Hepatocyte (in vitro differentiated cells): ENCODE results near the gene NEDD4. TPM values are rescaled to one million over a fixed set of nuclear protein-coding genes. Genes with fewer than 3 reads are reported as not detected.

Source experiments
- DNase-seq: peaks from one replicate; pipeline ENCODE4 v3.0.0-alpha.2; 2016; ENCODE audit warnings: low spot score
- H2AFZ ChIP-seq: fragments of 200-600 bp; sonication (generic); 2 replicates; pipeline ENCODE4 v1.6.0; 2016; ENCODE audit warnings: antibody characterized with exemption, mild to moderate bottlenecking
- H3K27ac ChIP-seq: fragments of 200-600 bp; sonication (generic); 2 replicates; pipeline ENCODE4 v1.5.1; 2016; ENCODE audit warnings: mild to moderate bottlenecking
- H3K27me3 ChIP-seq: fragments of 200-600 bp; sonication (generic); 2 replicates; pipeline ENCODE4 v1.6.1; 2016
- H3K36me3 ChIP-seq: fragments of 200-600 bp; sonication (generic); replicated peaks from 2 replicates; pipeline ENCODE4 v1.5.1; 2016; ENCODE audit warnings: low read depth; ENCODE audit not compliant: insufficient read depth
- H3K4me1 ChIP-seq: fragments of 200-600 bp; sonication (generic); 2 replicates; pipeline ENCODE4 v1.5.1; 2016; ENCODE audit warnings: mild to moderate bottlenecking, moderate library complexity; ENCODE audit not compliant: insufficient read depth
- H3K4me2 ChIP-seq: fragments of 200-600 bp; sonication (generic); 2 replicates; pipeline ENCODE4 v1.6.0; 2016
- H3K4me3 ChIP-seq: fragments of 200-600 bp; sonication (generic); 2 replicates; pipeline ENCODE4 v1.5.1; 2016; ENCODE audit warnings: mild to moderate bottlenecking
- H3K79me2 ChIP-seq: fragments of 200-600 bp; sonication (generic); 2 replicates; pipeline ENCODE4 v1.6.0; 2017; ENCODE audit warnings: mild to moderate bottlenecking
- H3K9me2 ChIP-seq: fragments of 200-600 bp; sonication (generic); replicated peaks from 2 replicates; pipeline ENCODE4 v1.6.0; 2017; ENCODE audit warnings: mild to moderate bottlenecking; ENCODE audit not compliant: insufficient read depth
- H3K9me3 ChIP-seq: fragments of 200-600 bp; sonication (generic); 2 replicates; pipeline ENCODE4 v1.5.1; 2016; ENCODE audit warnings: low read depth, mild to moderate bottlenecking
- H4K20me1 ChIP-seq: fragments of 200-600 bp; sonication (generic); 2 replicates; pipeline ENCODE4 v1.6.0; 2016; ENCODE audit warnings: mild to moderate bottlenecking; ENCODE audit not compliant: insufficient read depth, poor library complexity, severe bottlenecking
- CTCF ChIP-seq: fragments of 200-600 bp; sonication (generic); IDR thresholded peaks from 2 replicates; pipeline ENCODE4 v1.5.1; 2016; ENCODE audit warnings: antibody characterized with exemption, mild to moderate bottlenecking; ENCODE audit not compliant: poor library complexity
- EZH2 ChIP-seq: fragments of 200-600 bp; sonication (generic); IDR thresholded peaks from 2 replicates; pipeline ENCODE4 v1.6.1; 2016; ENCODE audit warnings: antibody characterized with exemption, mild to moderate bottlenecking, borderline replicate concordance
- EZH2phosphoT487 ChIP-seq: fragments of 200-600 bp; sonication (generic); IDR thresholded peaks from one replicate; pipeline ENCODE4 v1.6.1; 2018; ENCODE audit warnings: antibody characterized with exemption, mild to moderate bottlenecking, low read depth, moderate library complexity; ENCODE audit not compliant: unreplicated experiment, severe bottlenecking
- WGBS: methylation state at CpG from one replicate; pipeline ENCODE4 v1.1.6; 2016; ENCODE audit warnings: low lambda C conversion rate; ENCODE audit errors: missing lambda C conversion rate; 5-methylcytosine and 5-hydroxymethylcytosine counted together
- polyA plus RNA-seq: library from polyadenylated mRNA; unstranded; fragments of >200 nt; fragmentation: Nextera tagmentation; extraction: Ambion mirVana; gene quantifications from 2 replicates; pipeline ENCODE4 v1.2.1, GENCODE V29; 2016
- total RNA-seq: library from RNA; depleted of rRNA; stranded (reverse); fragments of >200 nt; gene quantifications from 2 replicates; pipeline ENCODE4 v1.2.3, GENCODE V29; 2014

Gene NEDD4
- total and polyA plus RNA-seq, 2 experiments from 2014 or later = 26.5 to 77.0 TPM

GRCh38 chr15:55991802-55992768, 1.3 kb downstream of the NEDD4 start:
- peak overlapping the region; percentile 90 for H3K4me3 ChIP-seq
- H3K9me3 ChIP-seq = no peaks in the 10 kb centered on the region
- H2AFZ ChIP-seq = peak overlapping the region; percentile 91
- no peak for TF ChIP-seq EZH2
- no peak for TF ChIP-seq CTCF
- TF ChIP-seq EZH2phosphoT487 = no peak
- peak overlapping the region; percentile 100 for H3K27ac ChIP-seq
- peaks cover 13% of the 10 kb centered on the region for H3K4me1 ChIP-seq
- peak overlapping the region; percentile 77 for H3K4me2 ChIP-seq
- no peaks in the 10 kb centered on the region for H3K27me3 ChIP-seq
- peak; percentile 53 for DNase-seq
- peaks cover 51% of the 10 kb centered on the region for H3K79me2 ChIP-seq
- H3K9me2 ChIP-seq = no peaks in the 10 kb centered on the region
- 46% methylated on average over 12 of the region's 12 CpGs for WGBS
- H3K36me3 ChIP-seq = no peaks in the 10 kb centered on the region
- peaks cover 6% of the 10 kb centered on the region for H4K20me1 ChIP-seq

DNA sequence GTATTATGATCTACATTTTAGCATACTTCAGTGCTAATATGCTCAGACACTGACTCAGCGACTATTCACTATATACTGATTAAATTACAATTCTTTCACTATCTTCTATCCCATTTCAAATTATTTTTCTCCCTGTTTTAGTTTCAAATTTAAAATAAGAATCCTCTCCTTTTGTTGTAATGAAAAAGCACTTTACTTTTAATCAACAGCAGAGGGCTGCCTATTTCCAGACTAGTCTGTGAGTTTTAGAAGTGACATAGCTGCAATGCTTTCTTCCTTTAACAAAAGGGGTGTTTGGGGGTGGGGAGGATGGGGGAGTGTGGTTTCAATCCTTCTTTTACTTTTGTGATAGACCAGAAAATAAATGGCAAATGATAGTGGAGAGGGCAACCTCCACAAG, 2.4 kb downstream of the NEDD4 start:
- Histone ChIP-seq H3K4me2 (peak overlapping the region; percentile 77), H3K79me2 (peaks cover 57% of the 10 kb centered on the region), H3K4me3 (no peak overlapping the region)

DNA sequence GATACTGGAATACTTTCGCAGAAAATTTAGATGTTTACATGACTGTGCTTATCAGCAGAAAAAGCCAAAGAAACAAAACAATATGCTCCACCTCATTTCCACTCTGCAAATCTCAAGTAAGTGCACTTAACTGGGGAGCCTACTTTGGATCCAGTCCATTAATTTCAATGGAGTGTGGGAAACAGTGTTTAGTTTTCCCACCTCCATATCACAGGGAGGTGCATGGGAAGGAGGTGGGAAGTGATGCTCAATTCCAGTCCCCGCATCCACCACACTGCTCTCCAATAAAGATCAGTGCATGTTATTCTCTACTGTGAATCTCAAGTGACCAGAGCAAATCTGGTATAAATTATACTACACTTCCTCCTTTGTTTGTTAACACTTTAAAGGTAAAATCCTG, 2.9 kb downstream of the NEDD4 start:
- H3K27me3 ChIP-seq = no peaks in the 10 kb centered on the region
- H3K4me3 ChIP-seq = no peak overlapping the region
- H3K4me2 ChIP-seq = peak overlapping the region; percentile 77
- WGBS = 75% methylated on average over 2 of the region's 2 CpGs
- peak overlapping the region; percentile 100 for H3K27ac ChIP-seq
- H3K79me2 ChIP-seq = peaks cover 61% of the 10 kb centered on the region
- no peaks in the 10 kb centered on the region for H3K9me3 ChIP-seq
- peaks cover 6% of the 10 kb centered on the region for H4K20me1 ChIP-seq
- H3K9me2 ChIP-seq = no peaks in the 10 kb centered on the region
- TF ChIP-seq CTCF = no peak
- TF ChIP-seq EZH2 = no peak
- TF ChIP-seq EZH2phosphoT487 = no peak
- no peak overlapping the region for H2AFZ ChIP-seq
- H3K4me1 ChIP-seq = peaks cover 13% of the 10 kb centered on the region
- no peak for DNase-seq
- no peaks in the 10 kb centered on the region for H3K36me3 ChIP-seq

More for the DNA sequence above, 2.4 kb downstream of the NEDD4 start:
- peak overlapping the region; percentile 100 for H3K27ac ChIP-seq
- H2AFZ ChIP-seq = no peak overlapping the region
- DNase-seq = no peak
- no peaks in the 10 kb centered on the region for H3K36me3 ChIP-seq
- H3K9me2 ChIP-seq = no peaks in the 10 kb centered on the region
- H3K4me1 ChIP-seq = peaks cover 13% of the 10 kb centered on the region
- TF ChIP-seq EZH2 (no peak), EZH2phosphoT487 (no peak), CTCF (peak; percentile 26)
- no peaks in the 10 kb centered on the region for H3K27me3 ChIP-seq
- H3K9me3 ChIP-seq = no peaks in the 10 kb centered on the region
- peaks cover 6% of the 10 kb centered on the region for H4K20me1 ChIP-seq
- WGBS = 97% methylated on average over 1 of the region's 1 CpG
